ENCODE results near the gene SMARCC1. TPM values are rescaled to one million over a fixed set of nuclear protein-coding genes. Genes with fewer than 3 reads are reported as not detected.

SMARCC1 gene
- total RNA-seq, 1 experiment from 2014 or later: 43.1 TPM

DNA sequence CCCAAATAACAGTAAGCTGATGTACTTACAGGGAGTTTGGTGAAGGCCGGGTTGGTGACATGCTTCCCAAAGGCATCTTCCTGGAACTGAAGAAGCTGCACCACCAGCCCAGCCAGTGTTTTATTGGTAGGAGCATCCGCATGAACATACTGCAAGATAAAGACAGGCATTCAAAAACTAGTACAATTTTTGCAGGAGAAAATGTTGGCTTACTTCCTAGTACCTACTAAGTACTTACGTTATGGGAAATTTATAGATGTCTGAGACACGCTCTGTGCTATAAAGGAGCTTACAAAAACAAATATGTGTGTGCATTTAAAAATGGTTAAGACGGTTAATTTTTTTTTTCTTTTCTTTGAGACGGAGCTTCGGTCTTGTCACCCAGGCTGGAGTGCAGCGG lies 8.9 kb downstream of the SMARCC1 start:
- Histone ChIP-seq H3K9me3 (ENCODE audit: low read length) (no peaks in the 10 kb centered on the region), H3F3A (ENCODE audit: low read length, unreplicated experiment) (no peaks in the 10 kb centered on the region), H3K4me1 (ENCODE audit: insufficient read depth, low read length) (no peaks in the 10 kb centered on the region), H3K9me2 (replicated peaks; ENCODE audit: low read length) (no peaks in the 10 kb centered on the region), H3K27ac (ENCODE audit: low read length) (no peak overlapping the region), H3K79me2 (ENCODE audit: low read length) (peaks cover 88% of the 10 kb centered on the region), H2AFZ (ENCODE audit: low read length) (no peak overlapping the region), H3K9ac (ENCODE audit: low read length) (no peak overlapping the region), H3K4me2 (ENCODE audit: low read length) (no peak overlapping the region), H3K36me3 (ENCODE audit: low read depth, low read length) (peaks cover 24% of the 10 kb centered on the region), H4K20me1 (ENCODE audit: low read length) (peaks cover 42% of the 10 kb centered on the region), H3K4me3 (ENCODE audit: low read length) (no peak overlapping the region), H3K27me3 (ENCODE audit: low read length) (no peaks in the 10 kb centered on the region)
- ATAC-seq (no peak), DNase-seq (no peak)
- no peak for TF ChIP-seq EZH2 (IDR thresholded peaks at IDR 0.05; ENCODE audit: low read length, unreplicated experiment)
- TF ChIP-seq, protein P1, sequence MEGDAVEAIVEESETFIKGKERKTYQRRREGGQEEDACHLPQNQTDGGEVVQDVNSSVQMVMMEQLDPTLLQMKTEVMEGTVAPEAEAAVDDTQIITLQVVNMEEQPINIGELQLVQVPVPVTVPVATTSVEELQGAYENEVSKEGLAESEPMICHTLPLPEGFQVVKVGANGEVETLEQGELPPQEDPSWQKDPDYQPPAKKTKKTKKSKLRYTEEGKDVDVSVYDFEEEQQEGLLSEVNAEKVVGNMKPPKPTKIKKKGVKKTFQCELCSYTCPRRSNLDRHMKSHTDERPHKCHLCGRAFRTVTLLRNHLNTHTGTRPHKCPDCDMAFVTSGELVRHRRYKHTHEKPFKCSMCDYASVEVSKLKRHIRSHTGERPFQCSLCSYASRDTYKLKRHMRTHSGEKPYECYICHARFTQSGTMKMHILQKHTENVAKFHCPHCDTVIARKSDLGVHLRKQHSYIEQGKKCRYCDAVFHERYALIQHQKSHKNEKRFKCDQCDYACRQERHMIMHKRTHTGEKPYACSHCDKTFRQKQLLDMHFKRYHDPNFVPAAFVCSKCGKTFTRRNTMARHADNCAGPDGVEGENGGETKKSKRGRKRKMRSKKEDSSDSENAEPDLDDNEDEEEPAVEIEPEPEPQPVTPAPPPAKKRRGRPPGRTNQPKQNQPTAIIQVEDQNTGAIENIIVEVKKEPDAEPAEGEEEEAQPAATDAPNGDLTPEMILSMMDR (conservative IDR thresholded peaks at IDR 0.05; ENCODE audit: low read depth, low read length): no peak
- no peak for TF ChIP-seq EZH2phosphoT487 (IDR thresholded peaks at IDR 0.05; ENCODE audit: borderline replicate concordance, low read length)
- BruUV-seq (replicated peaks): no TSS peak
- intact Hi-C loops (cut with micrococcal nuclease): no loop called here
- ChIA-PET POLR2A (ENCODE audit: unreplicated experiment) (interaction anchor here (0.6 kb wide), 1 partner anchor 16 kb away, joined by 17 read pairs; no protein-coding TSS in a partner anchor), CTCF (no interaction called here)

DNA sequence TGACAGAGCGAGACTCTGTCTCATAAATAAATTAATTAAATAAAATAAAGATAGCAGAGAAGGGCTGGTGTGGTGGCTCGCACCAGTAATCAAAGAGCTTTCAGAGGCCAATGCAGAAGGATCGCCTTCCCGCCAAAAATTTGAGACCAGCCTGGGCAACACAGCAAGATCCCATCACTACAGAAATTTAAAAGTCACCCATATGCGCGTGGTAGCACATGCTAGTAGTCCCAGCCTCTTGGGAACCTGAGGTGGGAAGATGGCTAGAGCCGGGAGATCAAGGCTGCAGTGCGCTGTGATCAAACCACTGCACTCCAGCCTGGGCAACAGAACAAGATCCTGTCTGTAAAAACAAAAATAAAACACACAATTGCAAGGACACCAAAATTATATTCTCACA lies 9.6 kb downstream of the SMARCC1 start:
- intact Hi-C loops (cut with micrococcal nuclease): no loop called here
- no TSS peak for BruUV-seq (replicated peaks)
- Histone ChIP-seq H4K20me1 (ENCODE audit: low read length) (peaks cover 41% of the 10 kb centered on the region), H3K9me2 (replicated peaks; ENCODE audit: low read length) (no peaks in the 10 kb centered on the region), H3F3A (ENCODE audit: low read length, unreplicated experiment) (no peaks in the 10 kb centered on the region), H2AFZ (ENCODE audit: low read length) (no peak overlapping the region), H3K9me3 (ENCODE audit: low read length) (no peaks in the 10 kb centered on the region), H3K27me3 (ENCODE audit: low read length) (no peaks in the 10 kb centered on the region), H3K79me2 (ENCODE audit: low read length) (peaks cover 83% of the 10 kb centered on the region), H3K36me3 (ENCODE audit: low read depth, low read length) (peaks cover 24% of the 10 kb centered on the region), H3K4me3 (ENCODE audit: low read length) (no peak overlapping the region), H3K4me1 (ENCODE audit: insufficient read depth, low read length) (no peaks in the 10 kb centered on the region), H3K27ac (ENCODE audit: low read length) (no peak overlapping the region), H3K9ac (ENCODE audit: low read length) (no peak overlapping the region), H3K4me2 (ENCODE audit: low read length) (no peak overlapping the region)
- no peak for DNase-seq
- CTCF ChIA-PET: no interaction called here
- POLR2A ChIA-PET (ENCODE audit: unreplicated experiment): no interaction called here
- no peak for ATAC-seq
- TF ChIP-seq EZH2phosphoT487 (IDR thresholded peaks at IDR 0.05; ENCODE audit: borderline replicate concordance, low read length): no peak
- TF ChIP-seq, protein P1 (conservative IDR thresholded peaks at IDR 0.05; ENCODE audit: low read depth, low read length): no peak
- no peak for TF ChIP-seq EZH2 (IDR thresholded peaks at IDR 0.05; ENCODE audit: low read length, unreplicated experiment)

DNA sequence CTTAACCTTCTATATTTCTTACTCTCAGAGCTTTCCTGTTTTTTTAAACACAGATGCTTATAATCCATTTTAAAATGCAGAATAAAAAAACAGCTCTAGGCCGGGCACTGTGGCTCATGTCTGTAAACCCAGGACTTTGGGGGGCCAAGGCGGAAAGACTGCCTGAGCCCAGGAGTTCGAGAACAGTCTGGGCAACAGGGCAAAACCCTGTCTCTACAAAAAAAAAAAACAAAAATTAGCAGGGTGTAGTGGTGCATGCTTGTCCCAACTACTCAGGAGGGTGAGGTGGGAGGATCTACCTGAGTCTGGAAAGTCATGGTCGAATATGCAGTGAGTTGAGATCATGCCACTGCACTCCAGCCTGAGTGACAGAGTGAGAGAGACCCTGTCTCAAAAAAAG lies 15.5 kb downstream of the SMARCC1 start:
- intact Hi-C loops (cut with micrococcal nuclease): no loop called here
- ChIA-PET POLR2A (ENCODE audit: unreplicated experiment) (no interaction called here), CTCF (no interaction called here)
- Histone ChIP-seq H3K9me3 (ENCODE audit: low read length) (no peaks in the 10 kb centered on the region), H2AFZ (ENCODE audit: low read length) (no peak overlapping the region), H3K9ac (ENCODE audit: low read length) (no peak overlapping the region), H3K27ac (ENCODE audit: low read length) (no peak overlapping the region), H3K4me3 (ENCODE audit: low read length) (no peak overlapping the region), H3K9me2 (replicated peaks; ENCODE audit: low read length) (no peaks in the 10 kb centered on the region), H3K79me2 (ENCODE audit: low read length) (peaks cover 67% of the 10 kb centered on the region), H3K36me3 (ENCODE audit: low read depth, low read length) (peaks cover 17% of the 10 kb centered on the region), H3F3A (ENCODE audit: low read length, unreplicated experiment) (no peaks in the 10 kb centered on the region), H3K4me2 (ENCODE audit: low read length) (no peak overlapping the region), H3K27me3 (ENCODE audit: low read length) (no peaks in the 10 kb centered on the region), H4K20me1 (ENCODE audit: low read length) (peaks cover 10% of the 10 kb centered on the region; the same call in 1 of the 2 replicates), H3K4me1 (ENCODE audit: insufficient read depth, low read length) (no peaks in the 10 kb centered on the region)
- DNase-seq: no peak
- BruUV-seq (replicated peaks): no TSS peak
- ATAC-seq: no peak
- TF ChIP-seq EZH2 (IDR thresholded peaks at IDR 0.05; ENCODE audit: low read length, unreplicated experiment): no peak
- no peak for TF ChIP-seq EZH2phosphoT487 (IDR thresholded peaks at IDR 0.05; ENCODE audit: borderline replicate concordance, low read length)
- TF ChIP-seq, protein P1 (conservative IDR thresholded peaks at IDR 0.05; ENCODE audit: low read depth, low read length): no peak
